T1000 (cell line): ENCODE measurements around the gene KCTD2.
"Not testable (repeated sequence)": the region's sequence is repeated elsewhere in the genome, so short reads cannot be mapped to it uniquely, and the experiment has no call there.

ENCODE experiments used
- DNase-seq: peaks from one replicate; lab custom pipeline; 2025; ENCODE audit warnings: mixed read lengths; lab: John Stamatoyannopoulos, UW

KCTD2 gene

GRCh38 chr17:75051941-75052340 lies 4.9 kb downstream of the KCTD2 start:
- no peak for DNase-seq

- no peak for DNase-seq
These were observed 12.6 kb downstream of the KCTD2 start for GRCh38 chr17:75059369-75060345.

- DNase-seq, result no peak
These were observed 13.5 kb downstream of the KCTD2 start for GRCh38 chr17:75060434-75061054.

GRCh38 chr17:75061055-75061438 lies 14.0 kb downstream of the KCTD2 start:
- no peak for DNase-seq

GRCh38 chr17:75061618-75062017 lies 14.6 kb downstream of the KCTD2 start:
- DNase-seq, result no peak

- no peak for DNase-seq
These were observed 16.2 kb downstream of the KCTD2 start for GRCh38 chr17:75063201-75063600.

- DNase-seq, result no peak
These were observed 16.6 kb downstream of the KCTD2 start for GRCh38 chr17:75063626-75064025.

GRCh38 chr17:75064040-75064439 lies 17.0 kb downstream of the KCTD2 start:
- DNase-seq, result no peak

- DNase-seq, result no peak
These were observed 17.4 kb downstream of the KCTD2 start for GRCh38 chr17:75064460-75064859.

GRCh38 chr17:75064867-75065561 lies 18.0 kb downstream of the KCTD2 start:
- no peak for DNase-seq

- DNase-seq, result no peak
These were observed 18.6 kb downstream of the KCTD2 start for GRCh38 chr17:75065562-75066151.

GRCh38 chr17:75067856-75068255 lies 20.8 kb downstream of the KCTD2 start:
- no peak for DNase-seq

- DNase-seq, result no peak
These were observed 21.7 kb downstream of the KCTD2 start for GRCh38 chr17:75068750-75069149.

- DNase-seq, result no peak
These were observed 22.8 kb downstream of the KCTD2 start for GRCh38 chr17:75069783-75070182.

- not testable (repeated sequence) for DNase-seq
These were observed 24.6 kb downstream of the KCTD2 start for GRCh38 chr17:75071478-75072271.

GRCh38 chr17:75072909-75073308 lies 25.9 kb downstream of the KCTD2 start:
- DNase-seq, result not testable (repeated sequence)

- DNase-seq, result no peak
These were observed 26.6 kb downstream of the KCTD2 start for GRCh38 chr17:75073618-75074047.

GRCh38 chr17:75074532-75074931 lies 27.5 kb downstream of the KCTD2 start:
- no peak for DNase-seq

GRCh38 chr17:75075597-75076336 lies 28.7 kb downstream of the KCTD2 start:
- no peak for DNase-seq

GRCh38 chr17:75077072-75077495 lies 30.1 kb downstream of the KCTD2 start:
- no peak for DNase-seq
